ENCODE data around the gene DCC.

Gene DCC

DNA sequence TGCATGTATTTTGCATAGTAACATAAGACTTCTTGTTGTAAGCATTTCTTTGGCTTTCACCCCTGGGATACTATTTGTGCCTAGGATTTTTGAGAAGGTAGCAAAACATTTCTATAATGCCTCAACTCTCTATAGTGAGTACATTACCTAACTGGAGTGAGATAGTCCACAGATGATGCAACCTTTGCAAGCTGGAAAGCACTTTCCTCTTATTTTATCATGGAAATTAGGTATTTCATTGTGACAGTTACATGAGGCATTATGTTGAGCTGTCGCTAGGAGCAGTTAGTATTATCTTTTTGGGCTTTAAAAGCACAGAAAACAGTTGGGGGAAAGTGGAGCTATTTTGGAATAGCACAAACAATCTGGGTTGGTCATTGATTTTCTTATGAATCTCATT lies 786.2 kb downstream of the DCC start:
- no peaks in the 10 kb centered on the region for H3K9me2 ChIP-seq (replicated peaks; ENCODE audit: control insufficient read depth, low read length)
- no peaks in the 10 kb centered on the region for H3K36me3 ChIP-seq (ENCODE audit: control insufficient read depth, low read length)
- no peak overlapping the region for H3K4me3 ChIP-seq (ENCODE audit: low read length)
- H3F3A ChIP-seq (ENCODE audit: control insufficient read depth, insufficient read depth), result no peaks in the 10 kb centered on the region
- H3K79me2 ChIP-seq (ENCODE audit: control insufficient read depth, low read length), result no peaks in the 10 kb centered on the region
- H4K20me1 ChIP-seq (ENCODE audit: control insufficient read depth, insufficient read depth, low read depth, low read length), result no peaks in the 10 kb centered on the region
- H3K9me3 ChIP-seq (ENCODE audit: control insufficient read depth, insufficient read depth, low read length), result no peaks in the 10 kb centered on the region
- no peak overlapping the region for H3K27ac ChIP-seq (ENCODE audit: low read depth, low read length)
- H3K27me3 ChIP-seq (ENCODE audit: control insufficient read depth, low read length), result no peaks in the 10 kb centered on the region
- no peaks in the 10 kb centered on the region for H3K4me1 ChIP-seq (ENCODE audit: control insufficient read depth, low read length)
- TF ChIP-seq CTCF (IDR thresholded peaks at IDR 0.05; ENCODE audit: low read depth, low read length, poor library complexity, severe bottlenecking) (no peak), EZH2phosphoT487 (IDR thresholded peaks at IDR 0.05; ENCODE audit: borderline replicate concordance, low read length) (no peak)
- no peak overlapping the region for H3K4me2 ChIP-seq (ENCODE audit: low read length)

- H3F3A ChIP-seq (ENCODE audit: control insufficient read depth, insufficient read depth), result no peaks in the 10 kb centered on the region
- no peaks in the 10 kb centered on the region for H3K27me3 ChIP-seq (ENCODE audit: control insufficient read depth, low read length)
- H3K27ac ChIP-seq (ENCODE audit: low read depth, low read length), result no peak overlapping the region
- H3K9me2 ChIP-seq (replicated peaks; ENCODE audit: control insufficient read depth, low read length), result no peaks in the 10 kb centered on the region
- H3K4me2 ChIP-seq (ENCODE audit: low read length), result no peak overlapping the region
- H3K4me3 ChIP-seq (ENCODE audit: low read length), result no peak overlapping the region
- no peaks in the 10 kb centered on the region for H3K4me1 ChIP-seq (ENCODE audit: control insufficient read depth, low read length)
- no peaks in the 10 kb centered on the region for H3K79me2 ChIP-seq (ENCODE audit: control insufficient read depth, low read length)
- TF ChIP-seq EZH2phosphoT487 (IDR thresholded peaks at IDR 0.05; ENCODE audit: borderline replicate concordance, low read length), result no peak
- TF ChIP-seq CTCF (IDR thresholded peaks at IDR 0.05; ENCODE audit: low read depth, low read length, poor library complexity, severe bottlenecking), result no peak
- H4K20me1 ChIP-seq (ENCODE audit: control insufficient read depth, insufficient read depth, low read depth, low read length), result no peaks in the 10 kb centered on the region
- H3K9me3 ChIP-seq (ENCODE audit: control insufficient read depth, insufficient read depth, low read length), result no peaks in the 10 kb centered on the region
- H3K36me3 ChIP-seq (ENCODE audit: control insufficient read depth, low read length), result no peaks in the 10 kb centered on the region
Measured at GRCh38 chr18:53131001-53131400, 791.0 kb downstream of the DCC start.

DNA sequence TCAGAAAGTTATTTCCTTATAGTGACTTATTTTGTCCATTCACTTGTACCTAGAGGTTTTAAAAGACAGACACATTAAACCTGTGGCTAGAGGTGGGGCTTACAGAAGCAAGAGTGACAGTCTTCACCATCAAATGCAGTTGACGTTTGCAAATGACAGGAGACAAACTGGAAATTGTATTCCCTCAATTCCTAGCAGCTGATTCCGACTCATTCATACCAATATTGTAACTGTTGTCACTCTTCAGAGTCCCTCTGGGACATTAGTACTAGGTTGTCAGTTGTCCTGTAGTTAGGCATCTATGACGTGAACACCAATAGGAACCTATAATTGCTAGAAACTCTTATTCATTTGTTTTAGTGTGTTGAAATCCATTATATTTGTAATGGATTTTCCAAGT lies 794.7 kb downstream of the DCC start:
- H3K4me1 ChIP-seq (ENCODE audit: control insufficient read depth, low read length), result no peaks in the 10 kb centered on the region
- no peaks in the 10 kb centered on the region for H3K27me3 ChIP-seq (ENCODE audit: control insufficient read depth, low read length)
- no peaks in the 10 kb centered on the region for H3K79me2 ChIP-seq (ENCODE audit: control insufficient read depth, low read length)
- H3K36me3 ChIP-seq (ENCODE audit: control insufficient read depth, low read length), result no peaks in the 10 kb centered on the region
- H4K20me1 ChIP-seq (ENCODE audit: control insufficient read depth, insufficient read depth, low read depth, low read length), result no peaks in the 10 kb centered on the region
- H3K4me3 ChIP-seq (ENCODE audit: low read length), result no peak overlapping the region
- H3K9me2 ChIP-seq (replicated peaks; ENCODE audit: control insufficient read depth, low read length), result no peaks in the 10 kb centered on the region
- TF ChIP-seq CTCF (IDR thresholded peaks at IDR 0.05; ENCODE audit: low read depth, low read length, poor library complexity, severe bottlenecking) (no peak), EZH2phosphoT487 (IDR thresholded peaks at IDR 0.05; ENCODE audit: borderline replicate concordance, low read length) (no peak)
- no peak overlapping the region for H3K27ac ChIP-seq (ENCODE audit: low read depth, low read length)
- H3K9me3 ChIP-seq (ENCODE audit: control insufficient read depth, insufficient read depth, low read length), result no peaks in the 10 kb centered on the region
- H3F3A ChIP-seq (ENCODE audit: control insufficient read depth, insufficient read depth), result no peaks in the 10 kb centered on the region
- no peak overlapping the region for H3K4me2 ChIP-seq (ENCODE audit: low read length)

DNA sequence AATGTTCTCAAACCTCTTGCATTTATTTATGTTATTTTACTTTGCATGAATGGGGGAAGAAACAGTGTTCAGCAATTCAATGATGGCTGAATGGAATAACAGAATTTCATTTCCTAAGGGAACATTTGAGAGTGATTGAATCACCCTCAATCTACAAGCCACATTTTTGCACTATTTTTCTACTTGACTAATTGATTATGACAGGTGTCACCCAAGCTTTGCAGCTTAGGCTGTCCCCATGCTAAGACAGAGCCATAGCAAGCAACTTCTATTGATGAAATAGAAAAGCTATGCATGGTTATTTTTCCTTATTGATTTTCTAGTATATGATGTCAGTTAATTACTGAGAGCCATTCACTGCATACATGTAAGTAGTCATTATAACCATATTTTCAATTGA lies 795.7 kb downstream of the DCC start:
- H3K4me1 ChIP-seq (ENCODE audit: control insufficient read depth, low read length), result no peaks in the 10 kb centered on the region
- H3K4me3 ChIP-seq (ENCODE audit: low read length), result no peak overlapping the region
- H3K27me3 ChIP-seq (ENCODE audit: control insufficient read depth, low read length), result no peaks in the 10 kb centered on the region
- H3K79me2 ChIP-seq (ENCODE audit: control insufficient read depth, low read length), result no peaks in the 10 kb centered on the region
- H3K36me3 ChIP-seq (ENCODE audit: control insufficient read depth, low read length), result no peaks in the 10 kb centered on the region
- no peak for TF ChIP-seq CTCF (IDR thresholded peaks at IDR 0.05; ENCODE audit: low read depth, low read length, poor library complexity, severe bottlenecking)
- no peak for TF ChIP-seq EZH2phosphoT487 (IDR thresholded peaks at IDR 0.05; ENCODE audit: borderline replicate concordance, low read length)
- H3K9me3 ChIP-seq (ENCODE audit: control insufficient read depth, insufficient read depth, low read length), result no peaks in the 10 kb centered on the region
- H4K20me1 ChIP-seq (ENCODE audit: control insufficient read depth, insufficient read depth, low read depth, low read length), result no peaks in the 10 kb centered on the region
- no peaks in the 10 kb centered on the region for H3F3A ChIP-seq (ENCODE audit: control insufficient read depth, insufficient read depth)
- H3K27ac ChIP-seq (ENCODE audit: low read depth, low read length), result no peak overlapping the region
- no peak overlapping the region for H3K4me2 ChIP-seq (ENCODE audit: low read length)
- no peaks in the 10 kb centered on the region for H3K9me2 ChIP-seq (replicated peaks; ENCODE audit: control insufficient read depth, low read length)
